KMS-11 (cell line): ENCODE data around the gene VAMP1.

Experiments
- H2AFZ ChIP-seq: fragments of 200-600 bp; sonication (generic); 2 replicates; pipeline ENCODE4 v1.6.1; 2016; ENCODE audit warnings: antibody characterized with exemption, mixed run types, low read depth
- H3K27ac ChIP-seq: fragments of 200-600 bp; sonication (generic); 2 replicates; pipeline ENCODE4 v1.6.1; 2016; ENCODE audit warnings: mild to moderate bottlenecking, mixed run types
- H3K27me3 ChIP-seq: fragments of 200-600 bp; sonication (generic); 2 replicates; pipeline ENCODE4 v1.6.1; 2017; ENCODE audit warnings: mild to moderate bottlenecking, low read depth, mixed run types, moderate library complexity; ENCODE audit not compliant: insufficient read depth
- H3K36me3 ChIP-seq: fragments of 200-600 bp; sonication (generic); 2 replicates; pipeline ENCODE4 v1.6.1; 2017; ENCODE audit warnings: mild to moderate bottlenecking, mixed run types; ENCODE audit not compliant: insufficient read depth
- H3K4me1 ChIP-seq: fragments of 200-600 bp; sonication (generic); 2 replicates; pipeline ENCODE4 v1.6.1; 2016; ENCODE audit warnings: mild to moderate bottlenecking, low read depth, mixed run types; ENCODE audit not compliant: poor library complexity, severe bottlenecking
- H3K4me2 ChIP-seq: fragments of 200-600 bp; sonication (generic); 2 replicates; pipeline ENCODE4 v1.7.0; 2016; ENCODE audit warnings: mild to moderate bottlenecking, mixed run types
- H3K4me3 ChIP-seq: fragments of 200-600 bp; sonication (generic); IDR thresholded peaks from 2 replicates; pipeline ENCODE4 v1.6.1; 2017; ENCODE audit warnings: low read depth, low read length, mixed read lengths; ENCODE audit not compliant: insufficient read depth
- H3K79me2 ChIP-seq: fragments of 200-600 bp; sonication (generic); 2 replicates; pipeline ENCODE4 v1.6.1; 2016; ENCODE audit warnings: low read depth, mixed run types; ENCODE audit not compliant: insufficient read depth
- H3K9ac ChIP-seq: fragments of 200-600 bp; sonication (generic); 2 replicates; pipeline ENCODE4 v1.6.1; 2016; ENCODE audit warnings: mild to moderate bottlenecking, mixed run types
- H4K20me1 ChIP-seq: fragments of 200-600 bp; sonication (generic); 2 replicates; pipeline ENCODE4 v1.6.1; 2016; ENCODE audit warnings: mild to moderate bottlenecking, mixed run types; ENCODE audit not compliant: insufficient read depth
- CTCF ChIP-seq: fragments of 200-600 bp; sonication (generic); conservative IDR thresholded peaks from 2 replicates; pipeline ENCODE4 v1.6.1; 2017; ENCODE audit warnings: low read depth, mild to moderate bottlenecking, antibody characterized with exemption, low read length, moderate library complexity, mixed read lengths

Gene VAMP1

GRCh38 chr12:6423267-6424007 is 47.0 kb downstream of the VAMP1 start:
- Histone ChIP-seq H3K27ac (no peak overlapping the region), H2AFZ (peak overlapping the region; percentile 92), H3K27me3 (no peaks in the 10 kb centered on the region), H3K9ac (no peak overlapping the region), H3K36me3 (no peaks in the 10 kb centered on the region), H3K79me2 (no peaks in the 10 kb centered on the region), H3K4me3 (no peak overlapping the region), H3K4me2 (peak overlapping the region; percentile 12; the same call in 1 of the 2 replicates), H4K20me1 (no peaks in the 10 kb centered on the region), H3K4me1 (peaks cover 10% of the 10 kb centered on the region)
- TF ChIP-seq CTCF: peak; percentile 78

GRCh38 chr12:6420364-6420763 is 50.1 kb downstream of the VAMP1 start:
- TF ChIP-seq CTCF: no peak
- Histone ChIP-seq H3K9ac (no peak overlapping the region), H3K27ac (no peak overlapping the region), H3K4me2 (no peak overlapping the region), H3K4me3 (no peak overlapping the region), H3K79me2 (no peaks in the 10 kb centered on the region), H3K27me3 (no peaks in the 10 kb centered on the region), H3K36me3 (no peaks in the 10 kb centered on the region), H3K4me1 (peaks cover 10% of the 10 kb centered on the region), H2AFZ (no peak overlapping the region), H4K20me1 (no peaks in the 10 kb centered on the region)

GRCh38 chr12:6418796-6419195 is 51.7 kb downstream of the VAMP1 start:
- H3K9ac ChIP-seq: no peak overlapping the region
- H3K27ac ChIP-seq: no peak overlapping the region
- no peaks in the 10 kb centered on the region for H3K36me3 ChIP-seq
- H3K79me2 ChIP-seq: no peaks in the 10 kb centered on the region
- no peak overlapping the region for H2AFZ ChIP-seq
- no peak overlapping the region for H3K4me3 ChIP-seq
- TF ChIP-seq CTCF: no peak
- no peaks in the 10 kb centered on the region for H3K27me3 ChIP-seq
- H4K20me1 ChIP-seq: no peaks in the 10 kb centered on the region
- H3K4me2 ChIP-seq: no peak overlapping the region
- H3K4me1 ChIP-seq: peaks cover 6% of the 10 kb centered on the region

- Histone ChIP-seq H3K27ac (no peak overlapping the region), H2AFZ (no peak overlapping the region), H3K79me2 (no peaks in the 10 kb centered on the region), H3K9ac (no peak overlapping the region), H3K4me1 (no peaks in the 10 kb centered on the region), H3K4me2 (no peak overlapping the region), H3K36me3 (no peaks in the 10 kb centered on the region), H3K4me3 (no peak overlapping the region), H4K20me1 (no peaks in the 10 kb centered on the region), H3K27me3 (no peaks in the 10 kb centered on the region)
- TF ChIP-seq CTCF: no peak
Observed at GRCh38 chr12:6416596-6416995, 53.9 kb downstream of the VAMP1 start.
